IMR-90 (cell line): ENCODE results near the gene ZNF778. TPM values are rescaled to one million over a fixed set of nuclear protein-coding genes. Genes with fewer than 3 reads are reported as not detected.

Experiments
- ATAC-seq: fragments of 200-7000 bp; cut with Tn5 transposase; 2 replicates; pipeline ENCODE4 v1.9.1; 2020; ENCODE audit warnings: low read depth, mild to moderate bottlenecking, moderate library complexity
- BruUV-seq: library from RNA; stranded (reverse); fragments of 400-500 nt; replicated peaks from 2 replicates; lab custom pipeline; 2021; lab: Mats Ljungman, UMichigan
- CTCF ChIA-PET: fragments of 300-600 bp; formaldehyde crosslinking; extraction: SDS; loops from one replicate; lab custom pipeline; 2021; ENCODE audit warnings: antibody characterized with exemption; lab: Yijun Ruan, JAX
- POLR2A ChIA-PET: fragments of 300-600 bp; sonication (Branson Sonifier 250); formaldehyde crosslinking; loops from one replicate; lab custom pipeline; 2022; ENCODE audit warnings: antibody characterized with exemption; ENCODE audit not compliant: unreplicated experiment; lab: Charles Lee
- DNase-seq: peaks from one replicate; pipeline ENCODE4 v3.0.0; 2013
- H2AFZ ChIP-seq: replicated peaks from 2 replicates; pipeline ENCODE3; 2013; ENCODE audit warnings: low read length, mild to moderate bottlenecking; ENCODE audit not compliant: poor library complexity
- H2AK5ac ChIP-seq: 2 replicates; pipeline ENCODE4 v1.6.1; 2013; ENCODE audit warnings: low read depth, low read length, inconsistent platforms
- H2AK9ac ChIP-seq: replicated peaks from 2 replicates; pipeline ENCODE3; 2013; ENCODE audit warnings: mild to moderate bottlenecking, low read depth, low read length, moderate library complexity; ENCODE audit not compliant: poor library complexity
- H2BK120ac ChIP-seq: 2 replicates; pipeline ENCODE4 v1.6.1; 2013; ENCODE audit warnings: low read depth, low read length, inconsistent platforms
- H2BK15ac ChIP-seq: 3 replicates; pipeline ENCODE4 v1.6.1; 2013; ENCODE audit warnings: low read depth, low read length, inconsistent platforms
- H2BK20ac ChIP-seq: 2 replicates; pipeline ENCODE4 v1.6.1; 2013; ENCODE audit warnings: low read depth, mild to moderate bottlenecking, inconsistent platforms, low read length, moderate library complexity
- H2BK5ac ChIP-seq: 2 replicates; pipeline ENCODE4 v1.6.1; 2013; ENCODE audit warnings: mild to moderate bottlenecking, low read depth, low read length, inconsistent platforms; ENCODE audit not compliant: poor library complexity, severe bottlenecking
- H3K14ac ChIP-seq: replicated peaks from 2 replicates; pipeline ENCODE4 v1.6.1; 2013; ENCODE audit warnings: low read depth, low read length, inconsistent platforms
- H3K18ac ChIP-seq: 2 replicates; pipeline ENCODE4 v1.6.1; 2013; ENCODE audit warnings: low read depth, low read length, control low read depth
- H3K23ac ChIP-seq: 2 replicates; pipeline ENCODE4 v1.6.1; 2013; ENCODE audit warnings: low read depth, low read length, inconsistent platforms
- H3K27ac ChIP-seq: 2 replicates; pipeline ENCODE4 v1.5.1; 2013; ENCODE audit warnings: mild to moderate bottlenecking, control low read depth, low read length; ENCODE audit not compliant: insufficient read depth
- H3K27me3 ChIP-seq: 2 replicates; pipeline ENCODE4 v1.6.1; 2013; ENCODE audit warnings: low read length; ENCODE audit not compliant: control insufficient read depth, insufficient read depth
- H3K36me3 ChIP-seq: 2 replicates; pipeline ENCODE4 v1.6.1; 2013; ENCODE audit warnings: low read length, mixed read lengths; ENCODE audit not compliant: control insufficient read depth, insufficient read depth
- H3K4ac ChIP-seq: 2 replicates; pipeline ENCODE4 v1.6.1; 2013; ENCODE audit warnings: low read depth, low read length, inconsistent platforms
- H3K4me1 ChIP-seq: 2 replicates; pipeline ENCODE4 v1.6.1; 2013; ENCODE audit warnings: low read length, mixed read lengths; ENCODE audit not compliant: control insufficient read depth, insufficient read depth
- H3K4me2 ChIP-seq: 2 replicates; pipeline ENCODE4 v1.6.1; 2013; ENCODE audit warnings: low read depth, mild to moderate bottlenecking, control low read depth, low read length, moderate library complexity
- H3K4me3 ChIP-seq: 2 replicates; pipeline ENCODE4 v1.5.1; 2013; ENCODE audit warnings: low read depth, mild to moderate bottlenecking, control low read depth, low read length, moderate library complexity; ENCODE audit not compliant: insufficient read depth
- H3K56ac ChIP-seq: 2 replicates; pipeline ENCODE4 v1.6.1; 2013; ENCODE audit warnings: low read length, inconsistent platforms; ENCODE audit not compliant: insufficient read depth; ENCODE audit errors: extremely low read depth
- H3K79me1 ChIP-seq, 2 experiments: 2 replicates each; pipeline ENCODE4 v1.6.1; 2013; ENCODE audit warnings: low read length in 2 of 2, inconsistent platforms in 1 of 2, low read depth in 1 of 2
- H3K9ac ChIP-seq: 2 replicates; pipeline ENCODE4 v1.6.1; 2013; ENCODE audit warnings: low read depth, low read length, control low read depth
- H3K9me1 ChIP-seq: 2 replicates; pipeline ENCODE4 v1.6.1; 2013; ENCODE audit warnings: low read length, inconsistent platforms; ENCODE audit not compliant: insufficient read depth
- H3K9me3 ChIP-seq: 2 replicates; pipeline ENCODE4 v1.6.1; 2013; ENCODE audit warnings: low read length; ENCODE audit not compliant: control insufficient read depth, insufficient read depth
- H4K20me1 ChIP-seq: 2 replicates; pipeline ENCODE4 v1.6.1; 2013; ENCODE audit warnings: low read length, inconsistent platforms; ENCODE audit not compliant: insufficient read depth
- H4K5ac ChIP-seq: 2 replicates; pipeline ENCODE4 v1.6.1; 2013; ENCODE audit warnings: mild to moderate bottlenecking, low read depth, low read length, control low read depth
- H4K8ac ChIP-seq, 2 experiments: 2 replicates each; pipeline ENCODE4 v1.6.1; 2013; ENCODE audit warnings: low read depth in 2 of 2, low read length in 2 of 2, control low read depth in 1 of 2, inconsistent platforms in 1 of 2
- H4K91ac ChIP-seq: 2 replicates; pipeline ENCODE4 v1.6.1; 2013; ENCODE audit warnings: low read depth, low read length, inconsistent platforms; ENCODE audit not compliant: insufficient read depth
- BHLHE40 ChIP-seq: fragments of 150-350 bp; IDR thresholded peaks from 2 replicates; pipeline ENCODE4 v1.6.1; 2016; ENCODE audit warnings: mild to moderate bottlenecking, low read depth, low read length
- CEBPB ChIP-seq: IDR thresholded peaks from 2 replicates; pipeline ENCODE4 v1.6.1; 2012; ENCODE audit warnings: low read depth, low read length, improper control_type of control experiment
- ELK1 ChIP-seq: fragments of 150-350 bp; IDR thresholded peaks from 2 replicates; pipeline ENCODE4 v1.6.1; 2016; ENCODE audit warnings: low read depth, mild to moderate bottlenecking, low read length, moderate library complexity, borderline replicate concordance
- FOS ChIP-seq: fragments of 150-350 bp; IDR thresholded peaks from 2 replicates; pipeline ENCODE4 v1.6.1; 2016; ENCODE audit warnings: low read depth, low read length
- MAFK ChIP-seq: IDR thresholded peaks from 2 replicates; pipeline ENCODE4 v1.6.1; 2012; ENCODE audit warnings: low read depth, low read length, improper control_type of control experiment
- MAZ ChIP-seq: IDR thresholded peaks from 2 replicates; pipeline ENCODE4 v1.6.1; 2012; ENCODE audit warnings: low read depth, mild to moderate bottlenecking, low read length, improper control_type of control experiment, moderate library complexity, borderline replicate concordance
- MXI1 ChIP-seq: IDR thresholded peaks from 2 replicates; pipeline ENCODE4 v1.6.1; 2012; ENCODE audit warnings: low read depth, mild to moderate bottlenecking, low read length, moderate library complexity, borderline replicate concordance
- NFE2L2 ChIP-seq: fragments of 150-350 bp; IDR thresholded peaks from 2 replicates; pipeline ENCODE4 v1.6.1; 2016; ENCODE audit warnings: low read depth, mild to moderate bottlenecking, low read length
- POLR2A ChIP-seq: IDR thresholded peaks from 2 replicates; pipeline ENCODE4 v1.6.1; 2012; ENCODE audit warnings: mild to moderate bottlenecking, low read depth, low read length
- RCOR1 ChIP-seq: IDR thresholded peaks from 2 replicates; pipeline ENCODE4 v1.6.1; 2012; ENCODE audit warnings: mild to moderate bottlenecking, low read length, improper control_type of control experiment; ENCODE audit not compliant: insufficient replicate concordance
- RFX5 ChIP-seq: IDR thresholded peaks from 2 replicates; pipeline ENCODE4 v1.8.0; 2012; ENCODE audit warnings: low read depth, mild to moderate bottlenecking, low read length, moderate library complexity
- SMC3 ChIP-seq: fragments of 150-350 bp; IDR thresholded peaks from 2 replicates; pipeline ENCODE4 v1.6.1; 2016; ENCODE audit warnings: low read depth, mild to moderate bottlenecking, antibody characterized with exemption, low read length, moderate library complexity
- WGBS, 2 experiments: methylation state at CpG; one replicate each; pipeline versions ENCODE4 v1.1.5 to v1.1.7; 2013; ENCODE audit warnings: missing lambda C conversion rate in 2 of 2; ENCODE audit not compliant: insufficient read length in 1 of 2; ENCODE audit errors: extremely low coverage in 2 of 2; 5-methylcytosine and 5-hydroxymethylcytosine counted together
- dilution Hi-C: fragments of 300-500 bp; cut with HindIII; formaldehyde crosslinking; loops from one replicate; pipeline ENCODE4 v1.14.3; 2018; ENCODE audit warnings: low sequenced_read_pairs; ENCODE audit not compliant: unreplicated experiment
- in situ Hi-C: fragments of 300-500 bp; cut with MboI; formaldehyde crosslinking; loops from 3 replicates; pipeline ENCODE4 v1.14.3; 2019; ENCODE audit warnings: low sequenced_read_pairs, inconsistent platforms, mixed read lengths
- intact Hi-C: fragments of 100-400 bp; cut with micrococcal nuclease; formaldehyde crosslinking; loops from 2 replicates; pipeline ENCODE4 v1.10.0; 2022
- polyA plus RNA-seq, 3 experiments: library from polyadenylated mRNA; depleted of rRNA; stranded (reverse); fragments of >200 nt; gene quantifications; 2 replicates each; pipeline ENCODE4 v1.2.3, GENCODE V29; 2012; ENCODE audit warnings: low replicate concordance in 1 of 3
- total RNA-seq: library from RNA; depleted of rRNA; stranded (reverse); fragments of >200 nt; gene quantifications from 2 replicates; pipeline ENCODE4 v1.2.3, GENCODE V29; 2012
- TF ChIP-seq, protein P1 (sequence below): fragments of 150-350 bp; IDR thresholded peaks from 2 replicates; pipeline ENCODE4 v1.6.1; 2017; ENCODE audit warnings: mild to moderate bottlenecking, antibody characterized with exemption, low read length, low read depth
- TF ChIP-seq, protein P2 (sequence below): conservative IDR thresholded peaks from 2 replicates; pipeline ENCODE4 v1.5.1; 2012; ENCODE audit warnings: mild to moderate bottlenecking, low read depth, low read length, improper control_type of control experiment

The ZNF778 gene
- total and polyA plus RNA-seq, 2 of the 4 experiments (the other 2 are of a cell fraction): 5.6 to 9.9 TPM

GRCh38 chr16:89174055-89174827 lies 43.3 kb upstream of the ZNF778 start:
- intact Hi-C loops: no loop called here
- Histone ChIP-seq H3K79me1 (no peaks in the 10 kb centered on the region), H3K27ac (no peak overlapping the region), H3K4ac (no peak overlapping the region), H2BK20ac (no peak overlapping the region), H3K14ac (no peak overlapping the region), H3K9me1 (no peaks in the 10 kb centered on the region), H4K8ac (no peak overlapping the region), H3K4me1 (peaks cover 3% of the 10 kb centered on the region; the same call in 1 of the 2 replicates), H2AK9ac (no peak overlapping the region), H2BK5ac (no peak overlapping the region), H2AFZ (no peak overlapping the region), H3K9ac (no peak overlapping the region), H4K91ac (no peak overlapping the region), H2BK120ac (no peak overlapping the region), H3K9me3 (no peaks in the 10 kb centered on the region), H3K27me3 (peaks cover 56% of the 10 kb centered on the region), H3K4me2 (no peak overlapping the region), H4K5ac (no peak overlapping the region), H4K20me1 (no peaks in the 10 kb centered on the region; the same call in 1 of the 2 replicates), H3K18ac (no peak overlapping the region), H3K36me3 (no peaks in the 10 kb centered on the region), H2AK5ac (no peak overlapping the region), H2BK15ac (no peak overlapping the region), H3K23ac (no peak overlapping the region), H3K56ac (no peak overlapping the region), H3K4me3 (no peak overlapping the region)
- WGBS, 2 experiments: 88% methylated on average over 5 of the region's 23 CpGs; no CpG with 5 or more reads in 1 of the 2 experiments
- ChIA-PET CTCF (no interaction called here), POLR2A (no interaction called here)
- in situ Hi-C loops: no loop called here
- DNase-seq (no peak), ATAC-seq (no peak)
- BruUV-seq: no TSS peak
- dilution Hi-C loops: no loop called here
- TF ChIP-seq RFX5 (no peak), NFE2L2 (no peak), BHLHE40 (no peak), MAFK (no peak), RCOR1 (no peak), MAZ (no peak), CEBPB (no peak), POLR2A (no peak), MXI1 (no peak), ELK1 (no peak), SMC3 (no peak), FOS (no peak)
- TF ChIP-seq, protein P1, sequence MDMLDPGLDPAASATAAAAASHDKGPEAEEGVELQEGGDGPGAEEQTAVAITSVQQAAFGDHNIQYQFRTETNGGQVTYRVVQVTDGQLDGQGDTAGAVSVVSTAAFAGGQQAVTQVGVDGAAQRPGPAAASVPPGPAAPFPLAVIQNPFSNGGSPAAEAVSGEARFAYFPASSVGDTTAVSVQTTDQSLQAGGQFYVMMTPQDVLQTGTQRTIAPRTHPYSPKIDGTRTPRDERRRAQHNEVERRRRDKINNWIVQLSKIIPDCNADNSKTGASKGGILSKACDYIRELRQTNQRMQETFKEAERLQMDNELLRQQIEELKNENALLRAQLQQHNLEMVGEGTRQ: no peak
- TF ChIP-seq, protein P2, sequence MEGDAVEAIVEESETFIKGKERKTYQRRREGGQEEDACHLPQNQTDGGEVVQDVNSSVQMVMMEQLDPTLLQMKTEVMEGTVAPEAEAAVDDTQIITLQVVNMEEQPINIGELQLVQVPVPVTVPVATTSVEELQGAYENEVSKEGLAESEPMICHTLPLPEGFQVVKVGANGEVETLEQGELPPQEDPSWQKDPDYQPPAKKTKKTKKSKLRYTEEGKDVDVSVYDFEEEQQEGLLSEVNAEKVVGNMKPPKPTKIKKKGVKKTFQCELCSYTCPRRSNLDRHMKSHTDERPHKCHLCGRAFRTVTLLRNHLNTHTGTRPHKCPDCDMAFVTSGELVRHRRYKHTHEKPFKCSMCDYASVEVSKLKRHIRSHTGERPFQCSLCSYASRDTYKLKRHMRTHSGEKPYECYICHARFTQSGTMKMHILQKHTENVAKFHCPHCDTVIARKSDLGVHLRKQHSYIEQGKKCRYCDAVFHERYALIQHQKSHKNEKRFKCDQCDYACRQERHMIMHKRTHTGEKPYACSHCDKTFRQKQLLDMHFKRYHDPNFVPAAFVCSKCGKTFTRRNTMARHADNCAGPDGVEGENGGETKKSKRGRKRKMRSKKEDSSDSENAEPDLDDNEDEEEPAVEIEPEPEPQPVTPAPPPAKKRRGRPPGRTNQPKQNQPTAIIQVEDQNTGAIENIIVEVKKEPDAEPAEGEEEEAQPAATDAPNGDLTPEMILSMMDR: no peak
